DMS114 treated with DMSO at 0.1 percent for 48 hours (cell line): Measurements from ENCODE around the gene SNORC.
"Not testable (repeated sequence)": the region's sequence is repeated elsewhere in the genome, so short reads cannot be mapped to it uniquely, and the experiment has no call there.

Experiments
- DNase-seq: peaks from one replicate; lab custom pipeline; 2025; ENCODE audit not compliant: unreplicated experiment; lab: John Stamatoyannopoulos, UW

The SNORC gene

GRCh38 chr2:232896111-232896510 is 26.0 kb downstream of the SNORC start:
- DNase-seq: no peak

GRCh38 chr2:232896720-232897597 is 26.9 kb downstream of the SNORC start:
- DNase-seq: no peak

DNA sequence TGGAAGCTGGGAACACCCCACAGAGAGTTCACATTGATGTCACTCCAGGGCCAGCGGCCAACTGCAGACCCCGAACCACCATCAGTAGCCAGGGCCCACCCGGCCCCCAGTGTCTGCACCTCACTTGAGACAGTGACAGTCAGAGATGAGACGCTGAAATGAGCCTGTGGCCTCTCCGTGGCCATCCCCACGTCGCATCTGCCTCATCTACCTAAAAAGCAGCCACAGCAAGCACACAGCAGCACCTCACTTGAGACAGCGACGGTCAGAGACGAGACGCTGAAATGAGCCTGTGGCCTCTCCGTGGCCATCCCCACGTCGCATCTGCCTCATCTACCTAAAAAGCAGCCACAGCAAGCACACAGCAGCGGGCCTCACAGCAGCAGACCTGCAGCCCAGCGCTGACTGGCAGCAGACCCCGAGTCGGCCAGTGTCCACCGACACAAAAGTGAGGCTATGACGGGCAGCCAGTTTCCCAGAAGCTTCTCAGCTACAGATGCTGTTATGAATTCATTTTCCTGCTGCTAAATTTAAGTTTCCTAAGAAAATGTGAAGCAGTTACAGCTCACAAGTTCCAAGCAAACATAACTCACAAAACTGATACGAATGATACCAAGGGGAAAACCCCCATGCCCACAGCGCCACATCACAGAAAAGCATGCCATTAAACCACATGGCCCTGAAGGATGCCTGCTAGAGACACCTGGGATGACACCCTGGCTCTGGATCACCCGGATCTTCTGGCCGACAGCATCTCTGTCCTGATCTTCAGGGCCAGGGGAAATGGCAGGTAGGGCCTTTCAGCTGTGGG is 27.7 kb downstream of the SNORC start:
- no peak for DNase-seq

DNA sequence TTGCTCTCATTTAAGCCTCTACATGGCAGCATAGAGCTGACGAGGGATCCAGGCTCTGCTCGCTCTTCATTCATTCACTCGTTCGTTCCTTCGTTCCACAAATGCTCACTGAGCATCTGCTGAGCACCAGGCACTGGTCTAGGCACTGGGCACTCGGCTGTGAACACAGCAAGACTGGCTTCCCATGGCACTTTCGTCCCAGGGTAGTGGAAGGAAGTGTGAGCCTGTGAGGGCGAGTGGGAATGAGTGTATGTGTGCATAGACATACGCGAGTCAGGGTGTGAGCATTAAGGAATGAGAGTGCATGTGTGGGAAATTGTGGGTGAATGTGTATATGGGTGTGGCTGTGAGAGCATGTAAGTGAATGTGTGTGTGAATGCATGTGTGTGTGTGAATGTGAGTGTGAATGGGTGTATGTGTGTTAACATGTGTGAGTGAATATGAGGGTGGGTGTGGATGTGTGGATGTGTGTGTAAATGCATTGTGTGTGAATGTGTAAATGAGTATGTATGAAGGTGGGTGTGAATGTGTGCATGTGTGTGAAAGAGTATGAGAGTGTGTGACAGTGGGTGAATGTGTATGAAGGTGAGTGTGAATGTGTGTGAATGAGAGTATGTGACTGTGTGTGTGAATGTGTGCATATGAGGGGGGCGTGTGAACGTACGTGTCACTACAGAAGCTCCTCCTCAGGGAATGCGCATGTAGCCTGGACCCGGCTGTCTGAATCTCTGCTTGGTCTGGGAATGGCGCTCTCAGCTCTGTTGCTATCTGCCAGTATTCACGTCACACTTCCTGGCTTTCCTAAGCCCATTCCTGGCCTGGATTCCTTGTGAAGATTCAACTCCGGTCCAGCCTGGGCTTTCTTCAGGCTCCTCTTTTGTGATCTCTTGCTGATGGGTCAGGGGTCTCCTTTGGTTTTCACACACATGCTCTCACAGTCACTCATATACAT is 28.8 kb downstream of the SNORC start:
- DNase-seq: no peak

GRCh38 chr2:232900811-232901735 is 31.0 kb downstream of the SNORC start:
- DNase-seq: no peak

- DNase-seq: no peak
These were observed 31.9 kb downstream of the SNORC start for GRCh38 chr2:232901736-232902578.

DNA sequence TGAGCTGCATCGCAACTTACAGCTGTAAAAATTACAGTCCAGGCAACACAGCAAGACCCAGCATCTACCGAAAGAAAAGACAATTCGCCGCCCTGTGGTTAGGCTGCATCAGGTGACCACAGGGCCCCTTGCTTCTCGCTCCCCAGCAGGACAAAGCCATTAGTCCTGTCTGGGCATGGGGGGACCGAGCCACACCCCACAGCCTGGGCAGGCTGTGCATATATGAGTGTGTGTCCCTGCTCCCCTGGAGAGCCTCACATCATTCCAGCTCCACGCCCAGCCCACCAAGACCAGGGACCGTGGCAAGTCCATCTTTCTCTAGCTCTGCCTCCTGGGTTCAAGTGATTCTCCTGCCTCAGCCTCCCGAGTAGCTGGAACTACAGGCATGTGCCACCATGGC is 33.9 kb downstream of the SNORC start:
- no peak for DNase-seq

- not testable (repeated sequence) for DNase-seq
These were observed 37.0 kb downstream of the SNORC start for GRCh38 chr2:232906867-232907717.

DNA sequence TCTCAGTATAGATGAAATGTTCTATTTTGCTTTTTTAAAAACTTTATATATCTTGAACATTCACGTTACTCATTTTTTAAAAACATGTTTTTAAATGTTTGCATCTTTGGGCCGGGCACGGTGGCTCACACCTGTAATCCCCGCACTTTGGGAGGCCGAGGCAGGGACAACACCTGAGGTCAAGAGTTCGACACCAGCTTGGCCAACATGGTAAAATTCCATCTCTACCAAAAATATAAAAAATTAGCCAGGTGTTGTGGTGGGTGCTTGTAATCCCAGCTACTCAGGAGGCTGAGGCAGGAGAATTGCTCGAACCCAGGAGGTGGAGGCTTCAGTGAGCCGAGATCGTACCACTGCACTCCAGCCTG is 37.6 kb downstream of the SNORC start:
- not testable (repeated sequence) for DNase-seq

- no peak for DNase-seq
These were observed 38.6 kb downstream of the SNORC start for GRCh38 chr2:232908695-232909094.

GRCh38 chr2:232910376-232910775 is 40.3 kb downstream of the SNORC start:
- DNase-seq: no peak

DNA sequence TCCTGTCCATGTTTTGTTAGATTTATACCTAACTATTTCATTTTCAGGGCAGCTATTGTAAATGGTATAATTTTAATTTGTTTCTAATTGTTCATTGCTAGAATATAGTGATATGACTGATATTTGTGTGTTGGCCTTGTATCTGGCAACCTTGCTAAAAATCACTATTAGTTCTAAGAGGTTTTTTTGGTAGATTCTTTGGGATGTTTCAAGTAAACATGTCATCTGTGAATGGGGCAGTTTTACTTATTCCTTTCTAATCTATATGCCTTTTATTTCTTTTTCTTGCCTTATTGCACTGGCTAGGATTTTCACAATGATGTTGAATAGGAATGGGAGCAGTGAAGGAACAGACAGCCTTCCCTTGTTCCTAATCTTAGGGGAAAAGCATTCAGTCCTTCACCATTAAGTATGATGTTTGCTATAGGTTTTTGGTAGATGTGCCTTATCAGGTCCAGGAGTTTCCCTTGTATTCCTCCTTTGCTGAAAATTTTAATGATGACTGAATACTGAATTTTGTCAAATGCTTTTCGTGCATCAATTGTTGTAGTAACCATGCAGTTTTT is 41.7 kb downstream of the SNORC start:
- no peak for DNase-seq

DNA sequence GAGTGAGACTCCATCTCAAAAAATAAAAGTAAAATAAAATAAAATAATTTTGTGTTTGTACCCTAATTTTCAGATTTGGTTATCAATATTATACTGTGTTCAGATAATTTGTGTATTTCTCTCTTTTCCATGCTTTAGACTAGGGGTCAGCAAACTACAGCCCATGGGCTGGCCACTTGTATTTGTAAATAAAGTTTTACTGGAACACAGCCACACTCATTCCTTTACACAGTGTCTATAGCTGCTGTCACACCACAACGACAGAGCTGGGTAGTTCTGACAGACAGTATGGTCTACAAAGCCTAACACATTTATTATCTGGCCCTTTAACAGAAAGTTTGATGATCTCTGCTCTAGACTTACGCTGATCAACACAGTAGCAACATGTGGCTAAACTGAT is 43.8 kb downstream of the SNORC start:
- DNase-seq: no peak

GRCh38 chr2:232919141-232919540 is 49.1 kb downstream of the SNORC start:
- no peak for DNase-seq

- no peak for DNase-seq
These were observed 50.0 kb downstream of the SNORC start for GRCh38 chr2:232920055-232920454.

GRCh38 chr2:232920760-232921159 is 50.7 kb downstream of the SNORC start:
- no peak for DNase-seq

GRCh38 chr2:232924433-232924832 is 54.4 kb downstream of the SNORC start:
- no peak for DNase-seq
